Medulla oblongata (tissue), 1 donor: ENCODE results near the gene NEK9.

Source experiments
- DNase-seq: peaks from one replicate; pipeline ENCODE4 v3.0.0-alpha.2; 2015; ENCODE audit errors: extremely low spot score

Gene NEK9

DNA sequence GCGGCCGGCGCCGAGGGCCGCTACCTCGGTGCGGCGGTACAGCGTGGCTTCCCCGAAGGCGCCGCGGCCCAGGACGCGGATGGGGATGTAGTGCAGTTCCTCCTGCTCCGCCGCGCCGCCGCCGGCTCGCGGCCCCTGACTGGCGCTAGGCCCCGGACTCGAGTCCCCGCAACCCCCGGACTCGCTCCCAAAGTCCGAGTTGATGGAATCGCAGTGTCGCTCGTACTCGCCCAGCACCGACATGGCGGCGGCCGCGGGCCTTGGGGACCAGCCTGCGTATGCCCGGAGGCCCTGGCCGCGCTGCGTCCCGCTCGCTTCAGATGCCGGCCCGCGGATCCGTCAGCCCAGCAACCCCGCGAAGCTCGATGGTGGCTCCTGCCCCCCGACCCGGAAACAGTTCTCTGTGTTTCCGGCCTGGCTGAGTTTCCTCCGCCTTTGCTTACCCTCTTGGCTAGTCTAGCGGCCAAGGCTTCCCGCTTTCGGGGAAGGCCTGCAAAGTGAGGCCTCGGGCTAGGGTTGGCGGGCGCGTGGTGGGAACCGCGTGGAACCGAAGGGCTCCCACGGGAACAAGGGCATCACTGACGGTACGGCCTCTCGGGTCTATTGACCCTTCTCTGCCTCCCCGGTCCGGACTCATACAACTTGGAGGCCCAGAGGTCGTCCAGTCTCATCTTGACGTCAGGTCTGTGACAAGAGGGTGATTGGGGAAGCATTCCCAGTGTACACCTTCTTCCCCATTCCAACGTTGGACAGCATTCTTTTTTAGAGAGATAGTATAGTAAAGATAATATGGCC, at the start of gene NEK9:
Gene NEK9 (minus strand): TSS at position 370 of the 795 bp plus-strand sequence. CDS start 127 bp downstream, at position 243.
- peak; percentile 94 for DNase-seq

DNA sequence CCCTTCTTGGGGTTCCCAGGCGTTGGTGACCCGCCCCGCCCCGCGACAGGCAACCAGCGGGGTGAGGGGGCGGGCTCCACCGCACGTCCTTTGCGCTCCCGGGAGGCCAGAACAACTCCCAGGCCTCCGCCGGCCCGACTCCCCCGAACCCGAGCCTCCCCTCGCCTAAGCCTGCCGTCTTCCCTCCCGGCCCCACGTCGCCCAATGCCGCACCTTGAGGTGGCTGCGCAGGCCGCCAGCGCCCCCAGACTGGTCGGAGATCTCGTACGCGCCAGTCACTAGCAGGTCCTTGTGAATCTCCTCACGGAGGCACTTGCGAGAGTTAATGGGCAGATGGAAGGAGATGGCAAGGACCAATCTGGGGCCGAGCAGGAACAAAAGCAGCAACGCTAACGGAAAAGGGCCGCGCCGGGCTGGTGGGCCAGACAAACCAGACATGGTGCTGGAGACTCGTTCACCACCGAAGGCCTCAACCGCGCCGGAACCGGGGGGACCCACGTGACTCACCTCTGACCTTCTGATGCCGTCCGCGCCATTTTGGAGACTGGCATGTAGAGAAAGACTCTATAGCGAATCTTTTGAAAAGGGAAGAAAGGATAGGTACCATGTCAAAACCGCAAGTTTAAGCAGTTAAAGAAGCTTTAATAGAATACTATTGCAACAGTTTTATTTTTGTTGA, 49.4 kb upstream of the NEK9 start, which contains the start of gene TMED10:
Gene TMED10 (minus strand): TSS at position 471 of the 679 bp plus-strand sequence. CDS start 33 bp downstream, at position 438.
- DNase-seq = peak; percentile 94

DNA sequence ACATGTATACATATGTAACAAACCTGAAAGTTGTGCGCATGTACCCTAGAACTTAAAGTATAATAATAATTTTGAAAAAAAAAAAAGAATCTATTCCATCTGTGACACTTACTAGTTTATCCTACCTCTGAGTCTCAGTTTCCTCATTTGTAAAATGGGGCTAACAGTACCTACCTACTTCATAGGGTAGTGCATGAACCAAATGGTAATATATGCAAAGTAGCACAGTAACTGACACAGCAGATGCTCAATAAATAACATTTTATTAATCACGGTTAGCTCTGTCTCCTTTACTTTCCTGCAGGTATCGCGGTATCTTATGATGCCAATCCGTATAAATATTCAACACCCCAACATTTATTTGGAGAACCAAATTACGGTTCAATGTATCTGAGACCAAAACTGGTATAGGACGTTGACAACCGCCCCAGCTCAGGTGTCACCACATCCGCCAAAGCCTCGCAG, 48.9 kb upstream of the NEK9 start:
- no peak for DNase-seq

DNA sequence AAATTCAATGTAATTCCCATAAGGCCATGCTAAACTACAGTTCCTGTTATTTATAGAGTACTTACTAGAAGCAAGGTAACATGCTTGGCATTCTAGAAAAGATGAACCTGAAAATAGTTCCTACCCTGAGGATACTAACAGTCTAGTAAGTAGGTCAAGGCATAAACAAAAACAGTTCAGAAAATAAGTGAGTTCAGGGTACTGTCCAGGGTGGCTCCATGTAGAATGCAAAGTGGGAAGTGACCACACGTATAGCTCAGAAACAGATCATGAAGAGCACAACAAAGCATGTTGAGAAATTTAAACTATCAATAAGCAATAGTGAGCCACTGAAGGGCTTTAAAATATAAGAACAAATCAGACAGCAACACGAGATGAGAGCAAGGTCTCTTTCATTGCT, 47.2 kb upstream of the NEK9 start:
- no peak for DNase-seq

DNA sequence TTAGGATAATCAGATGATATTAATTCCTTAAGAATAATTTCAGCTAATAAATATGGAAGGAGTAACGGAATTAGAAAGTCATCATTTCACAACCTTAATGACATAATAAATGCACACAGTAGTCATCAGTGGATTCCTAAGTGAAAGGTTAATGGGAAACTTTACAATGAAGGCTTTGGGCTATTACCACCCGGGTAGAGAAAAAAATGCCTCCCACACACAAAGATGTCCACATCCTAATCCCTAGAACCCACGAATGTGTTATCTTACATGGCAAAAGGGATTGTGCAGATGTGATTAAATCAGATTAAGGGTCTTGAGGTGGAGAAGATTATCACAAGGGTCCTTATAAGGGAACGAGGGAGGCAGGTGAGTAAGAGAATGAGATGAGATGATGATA, 43.9 kb upstream of the NEK9 start:
- DNase-seq = no peak

DNA sequence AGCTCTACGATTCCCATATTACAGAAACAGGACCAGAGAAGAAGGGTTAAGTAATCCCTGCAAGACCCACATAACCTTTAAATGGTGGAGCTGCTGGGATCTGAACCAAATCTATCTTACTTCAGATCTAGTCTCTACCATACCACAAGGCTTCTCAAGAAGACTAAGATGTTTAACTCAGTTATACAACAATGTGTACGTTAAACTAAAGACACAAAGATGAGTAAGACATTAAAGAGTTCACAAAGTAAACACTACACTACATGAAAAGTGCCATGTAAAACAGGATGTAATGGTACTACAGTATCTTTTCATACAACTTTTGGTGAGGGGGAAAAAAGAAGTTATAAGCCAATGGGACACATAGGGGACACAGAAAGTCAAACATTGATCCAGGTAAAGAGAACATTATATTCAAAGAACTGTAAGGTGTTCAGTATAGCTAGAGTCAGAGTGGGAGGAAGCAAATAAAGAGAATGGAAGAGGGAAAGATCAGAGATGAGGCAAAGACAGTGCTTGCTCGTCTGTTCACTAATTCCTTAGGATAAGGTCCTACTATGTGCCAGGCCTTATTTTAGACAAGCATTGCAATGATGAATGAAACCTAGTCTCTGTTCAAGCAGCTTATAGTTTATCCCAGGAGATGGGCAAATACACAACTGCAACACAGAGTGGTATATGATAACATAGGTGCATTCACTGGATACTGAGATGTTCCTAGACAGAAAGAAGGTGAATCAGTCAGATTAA, 41.9 kb upstream of the NEK9 start:
- DNase-seq = no peak

DNA sequence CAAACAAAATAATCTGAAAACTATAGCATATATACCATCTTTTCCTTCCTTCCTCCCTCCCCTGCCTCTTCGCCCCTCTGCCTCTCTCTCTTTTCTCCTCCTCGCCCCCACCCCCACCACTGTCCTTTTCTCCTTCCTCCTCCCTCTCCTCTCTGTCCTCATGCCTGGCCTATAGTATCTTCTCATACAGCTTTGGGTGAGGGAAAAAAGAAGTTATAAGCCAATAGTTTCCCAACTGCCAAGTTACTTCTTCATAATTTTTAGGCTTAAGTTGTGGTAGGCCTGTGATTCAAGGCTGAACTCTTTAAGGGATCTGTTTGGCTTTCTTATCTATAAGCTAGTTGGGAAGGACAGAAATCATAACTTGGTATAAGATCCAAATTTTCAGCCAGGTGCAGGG, 40.5 kb upstream of the NEK9 start:
- no peak for DNase-seq

DNA sequence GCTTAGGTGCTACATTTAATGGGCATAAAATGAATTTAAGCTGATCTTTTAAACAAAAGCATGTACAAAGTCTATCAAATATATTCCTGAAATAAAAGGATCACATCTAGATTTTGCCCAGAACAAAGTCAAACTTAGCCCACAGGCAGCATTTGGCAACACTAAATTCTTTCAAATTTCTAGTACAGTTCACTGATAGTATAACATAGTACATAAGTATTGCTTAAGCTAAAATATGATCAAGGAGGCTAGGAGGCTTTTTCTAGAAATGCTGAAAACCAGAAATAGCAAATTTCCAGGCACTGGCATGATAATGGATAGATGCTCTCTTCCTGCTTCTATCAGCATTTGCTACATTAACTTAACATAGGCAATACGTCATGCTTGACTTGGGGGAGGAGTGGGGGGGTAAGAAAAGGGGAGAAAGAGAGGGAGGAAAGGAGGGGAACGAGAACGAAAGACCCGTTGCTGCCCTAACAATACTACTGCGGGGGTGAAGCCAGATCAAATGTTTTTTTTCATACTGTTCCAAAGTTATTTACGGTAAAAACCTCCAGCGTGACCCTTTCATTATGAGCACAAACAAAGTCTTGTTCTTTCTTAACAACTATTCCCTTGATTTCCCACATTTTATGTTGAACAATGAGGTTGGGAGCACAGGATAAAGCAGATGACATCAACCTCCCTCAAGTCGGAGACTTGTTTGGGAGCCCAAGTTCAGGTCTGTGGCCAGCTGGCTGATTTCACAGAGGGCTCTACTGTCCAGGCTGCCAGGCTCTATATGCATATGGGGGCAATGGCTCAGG, 38.9 kb upstream of the NEK9 start:
- peak; percentile 94 for DNase-seq

DNA sequence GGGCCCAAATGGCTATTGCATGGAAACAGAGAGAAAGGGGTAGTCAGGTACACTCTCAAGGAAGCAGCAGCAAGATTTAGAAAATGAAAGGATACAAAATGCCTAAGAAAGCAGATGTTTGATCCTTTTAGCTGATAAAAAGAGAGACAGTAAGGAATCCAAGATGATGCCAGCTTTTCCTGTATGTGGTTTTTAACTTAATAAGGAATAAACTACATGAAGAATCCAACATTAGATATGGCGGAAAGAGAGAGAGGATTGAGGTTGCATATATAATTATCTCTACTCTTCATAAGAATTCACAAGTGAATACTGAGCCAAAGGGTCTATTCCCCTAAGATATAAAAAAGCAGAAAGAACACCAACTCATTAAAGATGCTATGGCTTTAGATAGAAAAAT, 38.0 kb upstream of the NEK9 start:
- DNase-seq = no peak

DNA sequence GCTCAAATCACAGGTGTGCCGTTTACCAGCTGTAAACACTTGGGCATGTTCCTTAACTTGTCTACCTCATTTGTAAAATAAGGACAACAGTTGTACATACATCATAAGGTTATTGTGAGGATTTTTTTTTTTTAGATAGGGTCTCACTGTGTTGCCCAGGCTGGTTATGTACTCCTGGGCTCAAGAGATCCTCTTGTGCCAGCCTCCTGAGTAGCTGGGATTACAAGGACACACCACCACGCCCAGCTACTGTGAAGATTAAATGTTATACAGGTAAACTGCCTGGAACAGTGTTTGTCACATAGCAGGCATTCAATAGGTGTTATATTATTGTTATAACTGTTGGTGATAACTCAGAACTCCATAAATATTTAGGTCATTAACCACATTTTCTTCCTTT, 36.8 kb upstream of the NEK9 start:
- no peak for DNase-seq

DNA sequence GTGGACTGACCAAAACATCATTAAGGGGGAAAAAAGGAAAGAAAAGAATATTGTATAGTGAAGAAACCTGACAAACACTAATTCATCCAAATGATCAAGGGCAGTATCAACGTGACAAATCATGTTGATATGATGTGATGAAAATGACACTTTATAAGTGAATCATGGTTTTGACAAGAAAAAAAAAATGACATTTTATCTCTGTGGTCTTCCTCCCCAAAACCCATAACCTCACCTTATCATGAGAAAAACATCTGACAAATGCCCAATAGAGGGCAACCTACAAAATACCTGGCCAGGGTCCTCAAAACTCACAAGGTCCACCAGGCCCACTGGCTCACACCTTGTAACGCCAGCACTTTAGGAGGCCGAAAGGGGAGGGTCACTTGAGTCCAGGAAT, 35.8 kb upstream of the NEK9 start:
- no peak for DNase-seq

DNA sequence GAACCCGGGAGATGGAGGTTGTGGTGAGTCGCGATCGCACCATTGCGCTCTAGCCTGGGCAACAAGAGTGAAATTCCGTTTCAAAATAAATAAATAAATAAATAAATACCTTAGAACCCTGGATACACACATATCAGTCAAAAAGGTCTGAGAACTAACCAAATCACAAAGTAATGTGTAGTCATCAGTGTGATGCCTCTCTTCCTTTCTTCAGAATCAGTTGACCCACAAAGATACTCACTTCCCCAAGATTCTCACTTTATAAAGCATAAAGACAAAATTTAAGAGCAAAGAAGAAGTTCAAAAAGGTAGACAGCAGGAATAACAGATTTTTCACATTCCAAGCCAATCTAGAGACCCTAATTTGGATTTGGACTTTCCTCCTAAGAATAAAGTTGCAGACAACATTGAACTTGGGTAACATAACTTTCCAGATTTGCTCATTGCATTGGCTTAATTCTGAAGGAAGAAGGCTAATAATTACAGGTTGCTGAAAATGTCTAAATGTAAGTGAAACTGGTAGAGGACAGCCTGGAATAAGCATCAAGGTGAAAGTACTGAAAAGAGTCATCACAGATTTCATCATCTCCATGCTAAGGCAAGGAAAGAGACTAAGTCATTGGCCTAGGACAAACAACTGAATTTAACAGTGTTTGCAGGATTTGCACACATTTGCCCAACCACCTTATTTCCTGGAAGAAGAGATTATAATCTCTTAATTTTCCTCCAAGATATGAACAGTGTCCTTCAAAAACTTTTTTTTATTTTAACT, 32.2 kb upstream of the NEK9 start:
- DNase-seq = no peak

DNA sequence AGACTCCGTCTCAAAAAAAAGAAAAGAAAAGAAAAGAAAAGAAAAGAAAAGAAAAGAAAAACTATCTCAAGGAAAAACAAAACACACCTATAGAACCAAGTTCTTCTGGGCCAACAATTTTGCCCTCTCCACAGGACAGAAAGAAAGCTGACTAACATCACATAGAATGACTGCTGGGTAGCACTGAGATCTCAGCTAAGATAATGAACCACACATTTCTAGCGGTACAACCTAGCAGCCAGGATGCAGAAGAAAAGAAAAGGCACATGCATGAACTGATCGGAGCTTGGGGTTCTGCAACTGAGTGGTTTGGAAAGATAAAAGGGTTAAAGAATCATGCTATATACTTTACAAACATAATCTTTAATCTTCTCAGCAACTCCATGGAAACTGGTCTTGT, 30.1 kb upstream of the NEK9 start:
- DNase-seq = no peak

DNA sequence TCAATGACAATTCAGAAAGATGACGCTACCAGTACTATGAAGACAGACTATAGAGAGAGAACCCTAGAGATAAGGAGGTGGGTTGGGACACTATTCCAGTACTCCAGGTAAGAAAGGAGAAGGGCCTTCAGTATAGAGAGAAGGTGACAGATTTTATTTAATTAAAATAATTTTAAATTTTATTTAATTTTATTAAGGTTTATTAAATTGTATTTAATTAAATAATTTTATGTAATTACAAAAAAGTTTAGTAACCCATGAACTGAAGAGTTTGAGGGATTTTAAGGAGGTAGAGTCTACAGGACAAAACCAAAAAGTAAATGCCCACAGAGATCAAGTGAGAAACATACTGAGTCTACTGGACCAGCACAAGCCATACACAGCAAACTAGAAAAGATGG, 29.3 kb upstream of the NEK9 start:
- DNase-seq = no peak

DNA sequence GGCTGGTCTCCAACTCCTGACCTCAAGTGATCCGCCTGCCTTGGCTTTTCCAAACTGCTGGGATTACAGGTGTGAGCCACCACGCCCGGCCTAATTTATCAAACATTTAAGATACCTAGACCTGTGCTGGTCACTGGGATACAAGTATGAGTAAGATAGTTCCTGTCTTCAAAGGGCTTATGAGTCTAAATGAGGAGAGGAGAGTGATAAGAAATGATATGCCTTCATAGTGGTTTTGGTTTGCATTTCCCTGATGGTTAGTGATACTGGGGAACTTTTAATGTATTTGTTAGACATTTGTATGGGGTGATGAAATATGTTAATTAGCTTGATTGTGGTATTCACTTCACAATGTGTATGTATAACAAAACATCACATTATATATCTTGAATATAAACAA, 28.3 kb upstream of the NEK9 start:
- DNase-seq = no peak

DNA sequence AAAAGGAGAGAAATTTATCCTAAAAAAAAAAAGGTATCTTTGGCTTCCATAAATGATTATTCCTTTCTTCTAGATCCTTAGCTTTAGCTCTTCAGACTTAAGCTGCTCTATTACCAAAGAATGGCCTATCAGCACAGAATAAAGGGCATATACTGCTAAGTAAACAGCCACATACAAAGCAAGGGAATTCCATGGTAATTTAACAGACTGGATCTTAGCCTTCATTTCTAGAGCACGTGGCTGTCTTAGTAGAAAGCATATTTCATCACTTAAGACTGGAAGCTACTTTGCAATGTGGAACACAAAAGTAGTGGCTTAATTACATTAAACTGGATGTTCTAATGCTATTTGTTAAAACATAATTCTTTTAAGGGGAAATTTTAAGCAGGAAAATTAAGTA, 26.4 kb upstream of the NEK9 start:
- DNase-seq = no peak

DNA sequence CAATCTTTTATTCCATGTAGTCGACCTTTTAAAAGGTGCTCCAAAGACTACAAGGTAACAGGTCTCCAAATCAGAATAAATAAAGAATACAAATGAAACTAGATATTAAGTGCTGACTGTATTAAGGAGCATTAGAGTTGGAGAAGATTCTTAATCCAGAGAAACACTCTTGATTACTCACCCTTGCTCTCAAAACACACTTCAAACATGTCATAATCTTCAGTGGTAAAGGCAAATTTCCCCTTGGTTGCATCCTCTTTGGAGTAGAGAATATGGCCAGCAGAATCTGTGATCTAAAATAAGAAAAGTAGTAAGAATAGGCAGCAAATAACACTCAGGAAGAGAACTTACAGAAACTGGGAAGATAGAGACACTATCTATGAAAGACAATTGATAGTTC, 25.0 kb upstream of the NEK9 start:
- DNase-seq = no peak

DNA sequence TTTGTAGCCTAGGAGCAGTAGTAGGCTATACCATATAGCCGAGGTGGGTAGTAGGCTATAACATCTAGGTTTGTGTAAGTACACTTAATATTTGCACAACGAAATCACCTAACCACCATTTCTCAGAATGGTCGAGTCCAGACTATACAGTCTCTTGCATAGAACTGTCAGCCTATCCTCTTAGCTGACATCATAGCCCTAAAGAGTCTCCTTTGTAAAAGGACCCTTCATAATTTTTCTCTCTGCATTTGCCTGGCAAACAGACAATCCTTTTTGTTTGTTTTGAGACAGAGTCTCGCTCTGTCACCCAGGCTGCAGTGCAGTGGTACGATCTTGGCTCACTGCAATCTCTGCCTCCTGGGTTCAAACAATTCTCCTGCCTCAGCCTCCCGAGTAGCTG, 23.8 kb upstream of the NEK9 start:
- DNase-seq = peak; percentile 60

DNA sequence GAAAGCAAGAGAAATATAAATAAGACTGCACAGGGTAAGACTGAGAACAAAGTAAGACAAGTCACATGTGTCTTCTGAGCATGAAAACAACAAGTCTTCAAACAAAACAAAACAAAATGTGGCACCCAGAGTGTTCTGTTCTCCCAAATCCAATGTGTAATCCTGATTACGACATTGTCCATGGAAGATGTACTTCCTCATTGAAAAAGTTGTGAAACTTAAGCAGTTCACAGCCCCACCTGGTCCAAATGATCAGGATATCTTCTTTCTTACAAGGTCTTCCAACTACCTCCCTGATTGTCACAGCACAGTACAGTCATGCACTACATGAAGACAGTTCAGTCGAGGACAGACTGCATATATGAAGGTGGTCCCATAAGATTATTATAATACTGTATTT, 23.3 kb upstream of the NEK9 start:
- DNase-seq = no peak

DNA sequence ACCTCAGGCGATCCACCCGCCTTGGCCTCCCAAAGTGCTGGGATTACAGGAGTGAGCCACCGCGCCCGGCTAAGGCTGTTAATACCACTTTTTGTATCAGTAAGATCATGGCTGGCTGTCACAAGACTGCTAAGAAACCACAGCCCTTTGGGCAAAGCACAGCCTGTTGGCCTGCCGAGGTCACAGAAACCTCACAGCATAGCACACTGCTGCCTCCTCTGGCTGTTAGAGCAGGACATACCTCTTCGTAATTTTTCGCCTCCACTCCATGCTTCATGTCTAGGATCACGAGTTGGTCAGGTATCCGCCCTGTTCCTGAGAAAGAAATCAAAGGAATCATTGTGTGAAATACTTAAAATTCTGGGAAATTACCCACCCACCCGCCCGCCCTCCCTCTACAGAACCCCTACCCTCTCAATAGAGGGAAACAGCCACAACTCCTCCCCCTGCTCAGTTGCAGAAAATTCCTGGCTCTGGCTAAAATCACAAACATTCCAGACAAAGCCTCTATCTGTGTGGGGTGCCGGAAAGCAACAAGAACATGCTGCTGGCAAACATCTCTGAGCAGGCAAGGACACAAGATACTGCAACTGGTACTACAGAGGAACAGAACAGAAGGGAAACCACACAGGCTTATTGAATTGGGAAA, 20.7 kb upstream of the NEK9 start:
- DNase-seq = peak; percentile 94
